Fibroblast of mammary gland (primary cell): Measurements from ENCODE around the gene CISD2.

Source experiments
- DNase-seq: peaks from one replicate; pipeline ENCODE4 v3.0.0-alpha.2; 2010; ENCODE audit warnings: low read depth
- H3K4me3 ChIP-seq: 2 replicates; pipeline ENCODE4 v1.5.1; 2011; ENCODE audit warnings: low read depth, mild to moderate bottlenecking, low read length, moderate library complexity; ENCODE audit not compliant: control insufficient read depth
- TF ChIP-seq, protein P1 (sequence below): conservative IDR thresholded peaks from 2 replicates; pipeline ENCODE4 v1.5.1; 2011; ENCODE audit warnings: low read depth, low read length, inconsistent platforms; ENCODE audit not compliant: control insufficient read depth, insufficient read depth

The CISD2 gene

DNA sequence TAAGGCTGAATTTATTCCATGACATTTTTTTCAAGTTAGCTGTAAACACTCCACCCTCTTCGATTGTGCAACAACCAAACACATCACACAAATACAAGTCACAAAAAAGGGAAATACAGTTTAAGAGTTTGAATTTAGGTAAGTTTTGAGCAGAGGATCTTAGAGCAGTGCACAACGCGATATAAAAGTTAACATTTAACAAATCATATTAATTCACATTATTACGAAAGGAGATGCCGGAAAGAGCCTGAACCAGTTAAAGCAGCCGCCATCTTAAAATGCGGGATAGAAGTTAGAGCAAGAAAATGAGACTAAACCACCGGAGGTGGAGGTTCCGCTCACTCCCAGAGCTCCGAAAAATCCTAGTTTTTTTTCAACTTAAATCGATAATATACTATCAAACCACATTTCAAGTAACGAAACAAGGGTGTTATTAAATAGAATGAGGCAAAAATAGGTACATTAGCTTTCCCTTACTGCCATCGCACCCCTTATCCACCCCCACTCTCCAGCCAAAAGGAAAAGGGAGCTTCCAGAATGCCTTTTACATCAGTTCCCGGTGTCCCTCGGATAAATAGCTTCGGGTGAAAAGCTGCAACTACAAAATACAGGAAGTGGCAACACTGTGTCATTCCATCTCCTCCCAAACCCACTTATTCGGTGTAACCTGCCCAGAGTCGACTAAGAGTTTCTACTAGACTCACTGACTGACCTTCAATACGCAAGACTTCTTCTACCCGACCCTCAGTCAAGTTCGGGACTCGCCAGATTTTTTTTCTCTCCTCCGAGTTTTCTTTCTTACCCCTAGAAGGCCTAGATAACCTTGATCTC lies 43.3 kb upstream of the CISD2 start:
- H3K4me3 ChIP-seq = peak overlapping the region; percentile 98
- DNase-seq = peak; percentile 83
- TF ChIP-seq, protein P1, sequence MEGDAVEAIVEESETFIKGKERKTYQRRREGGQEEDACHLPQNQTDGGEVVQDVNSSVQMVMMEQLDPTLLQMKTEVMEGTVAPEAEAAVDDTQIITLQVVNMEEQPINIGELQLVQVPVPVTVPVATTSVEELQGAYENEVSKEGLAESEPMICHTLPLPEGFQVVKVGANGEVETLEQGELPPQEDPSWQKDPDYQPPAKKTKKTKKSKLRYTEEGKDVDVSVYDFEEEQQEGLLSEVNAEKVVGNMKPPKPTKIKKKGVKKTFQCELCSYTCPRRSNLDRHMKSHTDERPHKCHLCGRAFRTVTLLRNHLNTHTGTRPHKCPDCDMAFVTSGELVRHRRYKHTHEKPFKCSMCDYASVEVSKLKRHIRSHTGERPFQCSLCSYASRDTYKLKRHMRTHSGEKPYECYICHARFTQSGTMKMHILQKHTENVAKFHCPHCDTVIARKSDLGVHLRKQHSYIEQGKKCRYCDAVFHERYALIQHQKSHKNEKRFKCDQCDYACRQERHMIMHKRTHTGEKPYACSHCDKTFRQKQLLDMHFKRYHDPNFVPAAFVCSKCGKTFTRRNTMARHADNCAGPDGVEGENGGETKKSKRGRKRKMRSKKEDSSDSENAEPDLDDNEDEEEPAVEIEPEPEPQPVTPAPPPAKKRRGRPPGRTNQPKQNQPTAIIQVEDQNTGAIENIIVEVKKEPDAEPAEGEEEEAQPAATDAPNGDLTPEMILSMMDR = no peak

DNA sequence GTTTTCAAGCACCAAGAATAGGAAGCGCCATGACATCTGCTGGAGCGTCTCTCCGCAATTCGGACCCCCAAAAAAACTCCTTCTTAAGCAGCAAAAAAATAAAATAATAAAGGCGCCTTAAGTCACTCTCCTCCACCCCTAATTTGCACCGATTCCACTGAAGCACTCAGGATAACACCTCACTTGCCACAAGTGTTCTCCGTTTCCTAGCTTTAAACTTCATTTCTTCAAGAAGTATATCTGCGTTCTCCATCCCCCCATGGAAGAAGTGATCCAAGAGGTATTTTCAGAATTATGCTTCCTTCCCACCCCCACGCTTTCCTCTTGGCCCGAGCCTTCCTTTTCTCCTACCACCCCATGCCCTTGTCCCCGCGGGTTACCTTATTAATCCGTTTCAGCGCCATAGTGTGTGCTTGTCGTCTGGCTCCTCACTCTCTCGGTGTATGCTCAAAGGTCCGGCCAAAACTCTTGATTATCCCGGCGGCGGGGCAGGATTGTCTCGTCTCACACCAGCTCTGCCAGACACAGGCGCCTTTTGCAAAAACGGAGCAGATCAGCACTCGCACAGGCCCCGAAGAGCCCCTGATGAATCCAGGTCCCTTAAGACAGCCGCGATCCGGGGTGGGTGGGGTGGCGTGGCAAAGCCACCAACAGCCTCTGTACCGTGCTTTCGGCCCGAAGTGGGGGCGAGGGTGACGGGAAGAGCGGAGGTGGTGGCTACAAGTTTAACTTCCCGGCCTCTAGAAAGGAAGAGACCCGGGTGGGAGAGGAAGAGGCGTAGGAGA lies 42.5 kb upstream of the CISD2 start:
- peak overlapping the region; percentile 98 for H3K4me3 ChIP-seq
- TF ChIP-seq, protein P1 = no peak
- DNase-seq = no peak

DNA sequence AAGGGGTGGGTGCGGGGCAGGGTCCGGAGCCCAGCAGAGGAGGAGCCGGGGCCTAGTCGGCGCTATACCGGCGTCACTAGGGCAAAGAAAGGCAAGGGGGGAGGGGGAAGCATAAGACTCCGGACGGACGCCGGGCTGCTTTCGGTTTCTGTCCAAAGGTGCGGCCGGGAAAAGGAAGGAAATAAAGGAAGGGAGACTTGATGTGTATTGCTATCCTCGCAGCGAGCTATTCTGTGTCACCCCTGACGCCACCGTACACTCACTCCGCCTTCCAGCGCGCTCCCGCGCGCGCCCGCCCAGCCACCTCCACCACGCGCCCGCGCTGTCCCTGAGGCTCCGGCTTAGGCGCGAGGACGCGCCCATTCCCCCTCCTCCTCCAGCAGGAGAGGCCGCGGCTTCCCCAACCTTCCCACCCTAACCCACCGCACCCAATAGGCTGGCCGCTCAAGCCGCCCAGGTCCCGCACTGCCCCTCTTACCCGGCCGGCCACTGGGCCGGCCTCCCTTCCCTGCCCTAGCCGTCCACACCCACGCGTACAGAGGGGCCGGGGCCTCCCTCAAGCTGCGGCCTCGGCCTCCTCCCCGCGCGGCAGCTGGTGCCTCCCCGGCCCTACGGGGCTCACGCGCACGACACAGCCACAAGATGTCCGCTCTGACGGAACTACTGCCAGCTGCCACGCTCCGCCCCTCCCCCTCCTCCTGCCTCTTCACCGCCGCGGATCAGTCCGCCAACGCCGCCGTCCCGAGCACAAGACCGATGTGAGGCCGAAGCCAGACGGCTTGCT lies 41.7 kb upstream of the CISD2 start, which contains the start of gene UBE2D3:
UBE2D3 (minus strand) TSS at position 662 of the 784 bp plus-strand sequence. CDS start 1,043 bp downstream, outside the sequence.
- peak within 1 kb of the TSS; percentile 98 for H3K4me3 ChIP-seq
- DNase-seq = peak; percentile 95
- TF ChIP-seq, protein P1 = no peak

DNA sequence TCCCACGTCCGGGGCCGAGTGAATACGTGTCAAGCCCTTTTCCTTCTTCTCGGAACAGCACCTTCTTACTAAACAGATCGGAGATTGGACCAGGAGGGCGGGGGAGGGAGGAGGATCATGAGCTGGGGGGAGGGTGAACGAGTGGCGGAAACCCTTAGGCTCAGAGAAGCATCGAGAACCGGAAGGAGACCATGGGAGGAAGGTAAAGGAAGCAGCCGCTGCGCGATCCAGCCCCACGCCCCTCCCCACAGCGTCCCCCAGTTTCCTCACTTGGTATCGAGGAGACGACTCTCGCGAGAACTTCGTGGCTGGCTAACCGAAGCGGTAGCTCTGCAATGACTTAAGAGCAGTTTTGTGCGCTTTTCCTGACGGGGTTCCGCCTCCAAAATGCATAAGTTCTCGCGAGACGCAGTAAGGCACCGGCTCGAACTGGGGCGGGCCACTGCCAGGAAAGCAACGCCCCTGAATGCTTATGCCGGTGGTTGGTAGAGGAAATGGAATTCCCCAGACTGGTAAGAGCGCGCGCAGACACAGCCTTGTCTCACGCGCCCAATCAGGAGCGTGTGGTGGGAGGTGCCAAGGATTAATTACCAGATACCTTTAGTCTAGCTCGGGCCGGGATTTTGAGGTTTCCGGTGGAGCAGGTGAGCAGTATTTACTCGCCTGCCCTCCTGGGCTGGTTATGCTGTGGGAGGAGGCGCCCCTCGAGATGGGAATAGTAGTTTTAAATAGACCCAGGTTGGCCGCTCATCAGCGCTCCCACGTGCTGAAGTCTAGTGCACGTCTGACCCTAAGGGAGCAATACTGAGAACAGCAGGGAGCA lies 40.9 kb upstream of the CISD2 start:
- H3K4me3 ChIP-seq = peak overlapping the region; percentile 98
- peak; percentile 100 for DNase-seq
- TF ChIP-seq, protein P1 = peak; percentile 1

DNA sequence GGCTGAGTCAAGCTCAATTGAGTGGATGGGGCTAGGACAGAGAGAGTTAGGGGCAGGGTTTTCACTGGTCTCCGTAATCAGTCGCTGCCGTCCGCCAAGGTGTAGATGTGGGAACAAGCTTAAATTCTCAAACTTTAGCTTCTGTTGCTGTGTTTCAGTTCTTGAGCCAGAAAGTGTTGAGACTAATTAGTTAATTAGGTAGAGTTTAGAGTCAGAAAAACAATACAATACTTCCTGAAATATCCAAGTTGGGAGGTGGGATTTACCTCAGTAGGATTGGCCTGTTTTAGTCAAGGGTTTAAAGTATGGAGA lies 40.3 kb upstream of the CISD2 start:
- TF ChIP-seq, protein P1 = no peak
- no peak for DNase-seq

DNA sequence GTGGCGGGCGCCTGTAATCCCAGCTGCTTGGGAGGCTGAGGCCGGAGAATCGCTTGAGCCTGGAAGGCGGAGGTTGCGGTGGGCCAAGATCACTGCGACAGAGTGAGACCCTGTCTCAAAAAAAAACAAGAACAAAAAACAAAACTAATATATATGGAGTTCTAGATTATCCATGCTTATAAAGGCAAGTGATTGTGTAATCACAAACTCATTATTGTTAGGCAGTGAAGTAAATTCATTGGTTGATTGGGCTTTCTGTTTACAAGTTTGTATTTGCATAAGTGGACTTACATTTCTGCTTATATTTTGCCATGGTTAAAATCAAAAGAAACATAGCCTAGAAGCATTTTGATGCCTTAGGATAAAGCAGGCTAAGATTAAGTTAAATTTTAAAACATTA lies 39.0 kb upstream of the CISD2 start:
- TF ChIP-seq, protein P1 = no peak
- H3K4me3 ChIP-seq = no peak overlapping the region
- no peak for DNase-seq

More for the DNA sequence above, 40.3 kb upstream of the CISD2 start:
- peak overlapping the region; percentile 98 for H3K4me3 ChIP-seq
